ENCODE measurements around the gene SLC6A18. TPM values are rescaled to one million over a fixed set of nuclear protein-coding genes. Genes with fewer than 3 reads are reported as not detected.

The SLC6A18 gene
- polyA plus RNA-seq, 1 experiment = not detected

DNA sequence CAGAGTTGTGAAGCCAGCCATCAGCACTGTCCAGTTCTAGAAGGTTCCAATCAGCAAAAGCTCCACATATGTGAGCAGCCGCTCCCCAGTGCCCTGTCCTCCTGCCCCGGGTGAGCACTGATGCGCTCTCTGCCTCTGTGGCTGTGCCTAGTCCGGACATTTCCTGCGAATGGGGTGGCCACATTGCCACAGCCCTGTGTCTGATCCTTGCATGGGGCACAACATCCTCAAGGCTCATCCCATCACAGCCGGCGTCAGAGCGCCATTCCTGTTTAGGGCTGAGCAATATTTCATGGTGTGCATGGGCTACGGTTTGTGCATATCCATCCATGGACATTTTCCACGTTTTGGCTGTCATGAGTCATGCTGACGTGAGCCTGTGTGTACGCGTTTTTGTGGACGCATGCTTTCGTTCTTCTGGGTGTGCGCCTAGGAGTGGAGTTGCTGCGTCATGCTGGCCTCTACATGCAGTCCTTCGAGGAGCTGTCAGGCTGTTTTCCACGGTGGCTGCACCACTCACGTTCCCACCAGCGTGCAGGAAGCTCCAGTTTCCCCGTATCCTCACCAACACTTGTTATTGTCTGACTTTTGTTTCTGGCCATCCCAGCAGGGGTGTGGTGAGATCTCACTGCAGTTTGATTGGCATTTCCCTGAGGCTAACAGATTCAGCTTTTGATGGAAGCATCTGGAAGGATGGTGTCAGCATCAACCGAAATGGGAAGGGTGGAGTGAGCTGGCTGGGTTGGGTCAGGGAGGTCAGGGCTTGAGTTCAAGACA, 9.7 kb upstream of the SLC6A18 start:
- Histone ChIP-seq H3K4me3 (ENCODE audit: low read depth, low read length) (no peak overlapping the region), H3K27ac (ENCODE audit: low read depth, low read length) (no peak overlapping the region), H3K9me3 (ENCODE audit: control insufficient read depth, insufficient read depth, low read length) (peaks cover 89% of the 10 kb centered on the region), H3K27me3 (ENCODE audit: control insufficient read depth, insufficient read depth, low read length) (peaks cover 2% of the 10 kb centered on the region)
- POLR2A ChIA-PET = no interaction called here
- CTCF ChIA-PET = no interaction called here
- no peak for DNase-seq (ENCODE audit: low read depth, low spot score)
- TF ChIP-seq CTCF (IDR thresholded peaks at IDR 0.05; ENCODE audit: low read depth, low read length) = no peak

- CTCF ChIA-PET = no interaction called here
- H3K27me3 ChIP-seq (ENCODE audit: control insufficient read depth, insufficient read depth, low read length) = peaks cover 2% of the 10 kb centered on the region
- no peak overlapping the region for H3K27ac ChIP-seq (ENCODE audit: low read depth, low read length)
- H3K9me3 ChIP-seq (ENCODE audit: control insufficient read depth, insufficient read depth, low read length) = peaks cover 91% of the 10 kb centered on the region
- POLR2A ChIA-PET = no interaction called here
- no peak for TF ChIP-seq CTCF (IDR thresholded peaks at IDR 0.05; ENCODE audit: low read depth, low read length)
- no peak overlapping the region for H3K4me3 ChIP-seq (ENCODE audit: low read depth, low read length)
- no peak for DNase-seq (ENCODE audit: low read depth, low spot score)
These were observed 8.8 kb upstream of the SLC6A18 start for GRCh38 chr5:1216211-1216917.

DNA sequence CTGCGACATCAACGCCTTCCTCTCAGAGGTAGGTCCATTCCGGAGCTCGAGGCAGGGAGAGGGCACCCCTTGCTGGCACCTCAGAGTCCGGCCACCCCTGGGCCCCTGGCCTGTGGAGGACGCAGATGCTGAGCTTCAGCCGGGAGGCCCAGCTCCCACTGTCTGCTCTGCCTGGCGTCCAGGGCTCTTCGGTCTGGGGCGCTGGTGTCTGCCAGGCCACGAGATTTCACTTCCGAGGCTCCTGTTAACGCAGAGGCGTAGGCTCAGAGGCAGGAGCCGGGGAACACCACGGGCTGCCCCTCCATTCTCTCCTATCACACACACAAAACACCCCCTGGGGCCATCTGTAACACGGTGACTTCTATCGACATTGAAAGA, 8.3 kb upstream of the SLC6A18 start:
- DNase-seq (ENCODE audit: low read depth, low spot score) = no peak
- Histone ChIP-seq H3K9me3 (ENCODE audit: control insufficient read depth, insufficient read depth, low read length) (peaks cover 91% of the 10 kb centered on the region), H3K27me3 (ENCODE audit: control insufficient read depth, insufficient read depth, low read length) (peaks cover 2% of the 10 kb centered on the region), H3K27ac (ENCODE audit: low read depth, low read length) (no peak overlapping the region), H3K4me3 (ENCODE audit: low read depth, low read length) (no peak overlapping the region)
- no peak for TF ChIP-seq CTCF (IDR thresholded peaks at IDR 0.05; ENCODE audit: low read depth, low read length)
- CTCF ChIA-PET = no interaction called here
- POLR2A ChIA-PET = no interaction called here

DNA sequence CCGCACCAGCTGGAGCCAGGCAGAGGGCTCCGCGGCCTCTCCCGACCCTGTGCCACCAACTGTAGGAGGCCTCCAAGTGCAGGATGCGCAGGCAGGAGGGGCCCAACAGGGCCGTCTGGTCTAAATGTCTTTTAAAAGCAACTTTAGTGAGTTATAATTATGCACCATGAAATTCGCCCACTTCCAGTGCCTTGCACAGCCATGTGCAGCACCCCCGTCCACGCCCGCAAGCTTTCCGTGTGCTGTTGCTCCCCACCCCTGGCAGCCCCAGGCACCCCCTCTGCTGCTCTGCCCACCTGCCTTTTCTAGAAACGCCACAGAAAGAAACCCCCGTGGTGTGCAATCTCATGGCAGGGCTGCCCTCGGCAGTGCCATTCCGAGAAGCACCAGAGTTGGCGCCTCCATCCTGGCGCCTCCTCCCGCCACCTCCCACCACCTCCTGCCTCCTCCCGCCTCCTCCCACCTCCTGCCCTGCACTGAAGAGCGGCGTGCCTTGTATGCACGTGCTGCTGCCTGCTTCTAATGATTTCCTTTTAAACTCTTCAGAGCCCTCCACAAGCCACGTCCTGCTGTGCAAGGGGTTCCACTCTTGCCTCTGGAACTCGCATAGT, 7.5 kb upstream of the SLC6A18 start:
- H3K27me3 ChIP-seq (ENCODE audit: control insufficient read depth, insufficient read depth, low read length) = peaks cover 2% of the 10 kb centered on the region
- no peak for TF ChIP-seq CTCF (IDR thresholded peaks at IDR 0.05; ENCODE audit: low read depth, low read length)
- no peak overlapping the region for H3K4me3 ChIP-seq (ENCODE audit: low read depth, low read length)
- POLR2A ChIA-PET = no interaction called here
- DNase-seq (ENCODE audit: low read depth, low spot score) = no peak
- peaks cover 88% of the 10 kb centered on the region for H3K9me3 ChIP-seq (ENCODE audit: control insufficient read depth, insufficient read depth, low read length)
- CTCF ChIA-PET = no interaction called here
- H3K27ac ChIP-seq (ENCODE audit: low read depth, low read length) = no peak overlapping the region
